GM19328 (cell line): ENCODE measurements around the gene CHAT.

Experiments used
- ATAC-seq: cut with Tn5 transposase; IDR thresholded peaks from one replicate; pipeline ENCODE4 v1.9.1; 2021; ENCODE audit warnings: mild to moderate bottlenecking, moderate library complexity; ENCODE audit not compliant: unreplicated experiment

The CHAT gene

DNA sequence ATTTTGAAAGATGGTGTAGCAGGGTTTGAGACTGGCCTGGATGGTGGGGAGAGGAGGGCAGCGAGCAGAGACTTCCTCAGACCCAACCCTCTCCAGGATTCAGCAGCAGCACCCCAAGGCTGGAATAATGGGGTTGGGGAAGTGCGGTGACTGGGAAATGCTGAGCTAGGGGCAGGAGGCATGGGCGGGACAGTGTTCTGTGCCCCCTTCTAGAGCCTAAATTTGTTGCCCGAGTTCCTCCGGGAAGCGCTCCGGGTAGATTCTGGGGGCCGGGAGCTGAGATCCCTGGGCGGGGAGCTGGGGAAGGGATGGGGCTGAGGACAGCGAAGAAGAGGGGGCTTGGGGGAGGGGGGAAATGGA lies at the start of gene CHAT:
Gene CHAT (plus strand): TSS at position 156 of the 360 bp plus-strand sequence. CDS start 153 bp downstream, at position 309.
- ATAC-seq = no peak

DNA sequence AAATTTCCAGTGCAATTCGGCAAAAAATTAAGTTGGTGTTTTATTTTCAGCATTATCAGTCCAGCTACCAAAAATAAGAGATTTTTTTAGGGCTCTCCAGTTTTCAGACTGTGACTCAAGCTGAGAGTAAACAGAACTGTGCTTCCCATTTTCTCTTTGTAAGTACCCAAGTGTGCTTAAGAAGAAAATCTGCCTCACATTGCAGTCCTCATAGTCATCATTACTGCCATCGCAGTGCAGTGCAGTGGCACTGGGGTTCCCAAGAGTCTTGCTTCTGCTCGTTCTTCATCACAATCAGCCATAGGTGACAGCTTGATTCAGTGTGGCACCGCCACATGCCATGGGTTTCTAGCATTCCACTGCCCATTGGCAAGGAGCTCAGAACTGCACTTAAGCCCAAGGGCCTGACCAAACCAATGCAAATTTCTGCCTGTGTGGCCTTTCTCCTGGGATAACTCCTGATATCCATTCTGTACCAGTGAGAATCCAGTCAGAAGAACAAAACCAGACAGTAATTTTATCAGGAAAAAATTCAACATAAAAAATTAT lies 49.3 kb upstream of the CHAT start:
- no peak for ATAC-seq

DNA sequence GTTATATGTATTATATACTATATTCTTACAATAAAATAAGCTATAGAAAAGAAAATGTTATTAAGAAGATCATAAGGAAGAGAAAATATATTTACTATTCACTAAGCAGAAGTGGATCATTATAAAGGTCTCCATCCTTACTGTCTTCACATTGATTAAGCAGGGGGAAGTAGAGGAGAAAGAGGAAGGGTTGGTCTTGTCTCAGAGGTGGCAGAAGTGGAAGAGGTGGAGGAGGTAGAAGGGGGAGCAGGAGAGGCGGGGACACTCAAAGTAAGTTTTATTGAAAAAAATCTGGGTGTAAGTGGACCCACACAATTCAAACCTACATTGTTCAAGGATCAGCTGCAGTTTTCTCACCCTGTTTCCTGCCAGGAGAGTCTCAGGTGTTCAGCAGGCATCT lies 46.0 kb upstream of the CHAT start:
- no peak for ATAC-seq

DNA sequence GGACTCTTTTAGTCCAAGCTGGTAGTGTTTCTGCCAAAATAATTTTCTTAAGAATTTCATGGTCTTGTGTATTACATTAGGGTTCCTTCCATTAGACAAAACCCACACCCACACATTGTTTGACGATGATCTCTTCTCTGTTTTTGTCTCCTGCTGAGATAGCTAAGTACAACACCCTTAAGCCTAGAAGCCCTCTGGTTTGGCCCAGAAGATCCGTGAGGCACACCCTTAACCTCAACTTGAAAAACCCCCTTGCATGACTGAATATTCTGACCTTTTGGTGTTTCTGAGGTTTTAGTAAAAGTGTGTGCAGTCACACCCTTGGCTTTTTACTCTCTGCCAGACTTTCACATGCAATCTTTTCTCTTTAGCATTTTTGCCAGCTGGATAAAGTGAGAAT lies 45.6 kb upstream of the CHAT start:
- ATAC-seq = peak; percentile 61

DNA sequence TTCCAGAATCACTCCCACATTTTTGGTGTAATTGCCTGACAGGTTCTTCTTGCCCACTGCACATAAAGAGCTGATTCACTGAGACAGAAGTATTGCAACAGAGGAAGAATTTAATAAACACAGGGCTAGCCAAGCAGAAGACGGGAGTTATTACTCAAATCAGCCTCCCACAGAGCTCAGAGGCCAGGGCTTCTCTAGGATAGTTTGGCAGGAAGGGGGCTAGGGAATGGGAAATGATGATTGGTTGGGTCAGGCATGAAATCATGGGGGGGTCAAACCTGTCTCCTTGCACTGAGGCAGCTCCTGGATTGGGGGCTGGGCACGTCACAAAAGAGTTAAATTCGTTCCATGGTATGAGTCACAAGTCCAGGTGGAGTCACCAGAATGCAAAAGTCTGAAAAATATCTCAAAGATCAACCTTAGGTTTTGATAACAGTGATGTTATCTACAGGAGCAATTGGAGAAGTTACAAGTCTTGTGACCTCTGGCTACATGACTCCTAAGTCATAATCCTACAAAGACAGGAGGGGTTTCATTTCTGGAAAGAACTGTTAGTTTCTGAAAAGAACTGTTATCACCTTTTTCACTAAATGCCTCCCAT lies 44.7 kb upstream of the CHAT start:
- ATAC-seq = no peak

DNA sequence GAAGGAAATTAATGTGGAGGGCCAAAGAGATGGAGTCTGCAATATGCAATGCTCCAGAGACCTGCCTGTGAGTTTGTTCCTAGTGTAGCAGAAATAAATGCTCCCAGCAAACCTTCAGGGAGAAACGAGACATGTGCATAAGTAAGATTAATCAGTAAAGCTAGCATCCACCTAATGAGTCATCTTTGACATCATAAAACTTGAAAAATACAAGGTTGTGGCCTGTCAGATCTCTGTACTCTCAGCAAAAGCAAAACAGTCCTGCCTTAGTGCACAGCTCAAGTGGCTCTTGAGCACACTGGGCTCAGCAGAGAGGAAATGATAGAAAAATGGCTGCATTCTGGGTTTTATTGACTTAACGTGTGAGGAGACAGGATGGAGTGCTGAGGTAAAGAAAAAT lies 42.4 kb upstream of the CHAT start:
- ATAC-seq = no peak

DNA sequence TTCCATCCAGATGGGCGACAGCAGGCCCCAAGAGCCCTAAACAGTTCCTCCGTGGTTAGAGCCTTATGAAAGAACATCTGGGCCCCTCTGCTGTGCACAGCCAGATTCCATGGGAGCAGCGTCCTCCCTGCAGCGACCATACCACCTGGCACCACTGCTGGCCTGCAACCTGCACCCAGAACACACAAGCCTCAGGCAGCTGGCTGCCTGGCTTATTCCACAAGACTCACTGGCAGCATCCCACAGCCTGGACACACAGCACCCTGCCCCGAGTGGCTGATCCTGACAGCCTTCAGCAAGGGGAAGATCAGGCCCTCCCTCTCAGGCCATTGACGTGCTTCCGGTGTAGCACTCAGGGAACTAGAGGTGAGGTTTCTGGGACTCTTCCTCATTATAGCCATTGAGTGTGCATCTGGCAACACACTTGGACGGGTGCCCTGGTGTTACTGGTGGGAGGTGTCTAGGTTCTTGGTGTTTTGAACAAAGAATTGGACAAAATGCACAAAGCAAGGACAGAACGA lies 41.2 kb upstream of the CHAT start:
- ATAC-seq = no peak

DNA sequence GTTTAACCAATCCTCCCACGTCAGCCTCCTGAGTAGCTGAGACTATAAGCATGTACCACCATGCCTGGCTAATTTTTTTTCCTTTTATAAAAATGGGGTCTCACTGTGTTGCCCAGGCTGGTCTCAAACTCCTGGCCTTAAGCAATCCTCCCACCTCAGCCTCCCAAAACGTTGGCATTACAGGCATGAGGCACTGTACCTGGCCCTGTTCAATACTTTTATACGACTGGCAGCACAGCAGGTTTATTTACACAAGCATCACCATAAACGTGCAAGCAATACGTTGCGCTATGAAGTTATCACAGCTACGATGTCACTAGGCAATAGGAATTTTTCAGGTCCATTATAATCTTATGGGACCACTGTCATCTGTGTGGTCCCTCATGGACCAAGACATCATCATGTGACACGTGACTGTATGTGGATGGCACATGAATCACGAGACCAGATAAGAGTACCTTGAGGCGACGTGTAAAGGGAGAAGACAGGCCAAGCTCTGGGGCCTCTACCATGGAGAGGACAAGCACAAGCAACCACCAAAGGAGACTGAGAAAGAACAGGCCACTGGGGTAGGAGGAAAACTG lies 38.3 kb upstream of the CHAT start:
- ATAC-seq = no peak

DNA sequence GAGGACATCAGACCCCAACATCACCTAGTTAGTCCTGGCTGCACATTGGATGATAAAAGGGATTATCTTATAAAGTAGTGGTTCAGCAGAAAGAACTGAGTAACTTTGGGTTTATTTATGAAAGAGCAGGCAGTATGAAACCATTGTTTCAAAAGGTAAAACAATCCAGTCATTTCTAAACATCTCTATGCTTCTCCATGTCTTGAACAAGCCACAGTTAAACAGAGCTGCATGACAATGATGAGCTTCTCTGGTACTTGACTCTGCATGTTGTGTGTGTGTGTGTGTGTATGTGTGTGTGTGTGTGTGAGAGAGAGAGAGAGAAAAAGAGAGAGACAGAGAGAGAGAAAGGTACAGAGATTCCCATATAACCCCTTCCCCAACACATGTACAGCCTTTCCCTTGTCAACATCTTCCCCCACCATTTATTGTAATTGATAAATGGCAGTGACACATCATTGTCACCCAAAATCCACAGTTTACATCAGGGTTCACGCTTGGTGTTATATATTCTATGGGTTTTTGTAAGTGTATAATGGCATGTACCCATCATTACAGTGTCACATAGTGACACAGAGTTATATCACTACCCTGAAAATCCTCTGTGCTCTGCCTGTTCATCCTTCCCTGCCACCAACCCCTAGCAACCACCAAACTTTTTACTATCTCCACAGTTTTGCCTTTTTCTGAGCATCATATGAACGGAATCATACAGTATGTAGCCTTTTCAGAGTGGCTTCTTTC lies 36.5 kb upstream of the CHAT start:
- ATAC-seq = no peak

DNA sequence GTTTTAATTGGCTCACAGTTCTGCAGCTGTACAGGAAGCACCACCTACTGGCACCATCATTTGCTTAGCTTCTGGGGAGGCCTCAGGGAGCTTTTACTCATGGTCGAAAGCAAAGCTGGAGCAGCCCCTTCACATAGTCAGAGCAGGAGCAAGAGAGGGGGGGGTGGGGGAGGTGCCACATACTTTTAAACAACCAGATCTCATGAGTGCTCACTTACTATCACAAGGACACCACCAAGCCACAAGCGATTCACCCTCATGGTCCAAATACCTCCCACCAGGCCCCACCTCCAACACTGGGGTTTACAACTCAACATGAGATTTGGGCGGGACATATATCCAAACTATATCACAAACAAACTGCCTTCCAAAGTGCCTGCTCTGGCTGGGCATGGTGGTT lies 35.4 kb upstream of the CHAT start:
- ATAC-seq = no peak

DNA sequence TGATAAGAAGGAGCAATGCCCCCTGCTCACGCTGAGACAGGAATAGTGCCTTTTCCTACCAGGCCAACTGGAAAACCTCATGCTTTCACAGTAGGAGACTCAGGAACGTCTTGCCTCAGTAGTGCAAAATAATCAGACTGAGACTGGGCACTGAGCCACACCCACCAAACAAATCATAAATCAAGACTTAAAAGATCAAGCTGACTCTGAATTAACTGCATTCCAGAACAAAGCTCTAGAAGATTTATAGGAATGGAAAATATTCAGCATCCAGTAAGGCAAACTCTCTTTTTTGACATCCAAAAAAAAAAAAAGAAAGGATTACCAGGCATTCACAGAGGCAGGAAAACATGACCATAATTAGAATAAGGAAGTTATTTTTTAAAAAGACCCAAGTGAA lies 34.2 kb upstream of the CHAT start:
- ATAC-seq = no peak

DNA sequence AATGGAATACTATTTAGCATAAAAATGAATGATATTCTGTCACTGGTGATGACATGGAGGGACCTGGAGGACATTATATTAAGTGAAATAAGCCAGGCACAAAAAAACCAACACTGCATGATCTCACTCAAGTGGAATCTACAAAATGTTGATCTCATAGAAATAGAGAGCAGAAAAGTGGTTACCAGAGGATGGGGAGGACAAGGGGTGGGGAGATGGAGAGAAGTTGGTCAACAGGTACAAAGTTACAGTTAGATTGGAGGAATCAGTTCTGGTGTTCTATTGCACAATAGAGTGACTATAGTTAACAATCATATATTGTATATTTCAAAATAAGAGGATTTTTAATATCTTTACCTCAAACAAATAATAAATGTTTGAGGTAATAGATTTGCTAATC lies 28.4 kb upstream of the CHAT start:
- ATAC-seq = no peak

DNA sequence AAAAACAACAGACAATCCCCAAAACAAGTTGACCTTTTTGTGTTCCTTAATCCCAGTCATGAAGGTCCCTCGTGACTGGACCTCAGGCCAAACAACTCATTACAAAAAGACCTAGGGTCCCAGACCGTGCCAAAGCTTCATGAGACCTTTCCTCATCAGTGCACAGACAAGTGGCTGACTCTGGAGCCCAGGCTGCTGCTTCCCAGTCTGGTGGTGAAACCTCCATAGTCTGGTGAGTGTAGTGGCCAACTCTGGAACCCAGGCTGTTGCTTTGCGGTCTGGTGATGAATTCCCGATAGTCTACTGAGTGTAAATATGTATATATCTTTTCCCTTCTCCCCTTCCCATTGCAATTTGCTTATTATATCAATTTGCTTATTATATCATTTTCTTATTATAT lies 25.9 kb upstream of the CHAT start:
- no peak for ATAC-seq

DNA sequence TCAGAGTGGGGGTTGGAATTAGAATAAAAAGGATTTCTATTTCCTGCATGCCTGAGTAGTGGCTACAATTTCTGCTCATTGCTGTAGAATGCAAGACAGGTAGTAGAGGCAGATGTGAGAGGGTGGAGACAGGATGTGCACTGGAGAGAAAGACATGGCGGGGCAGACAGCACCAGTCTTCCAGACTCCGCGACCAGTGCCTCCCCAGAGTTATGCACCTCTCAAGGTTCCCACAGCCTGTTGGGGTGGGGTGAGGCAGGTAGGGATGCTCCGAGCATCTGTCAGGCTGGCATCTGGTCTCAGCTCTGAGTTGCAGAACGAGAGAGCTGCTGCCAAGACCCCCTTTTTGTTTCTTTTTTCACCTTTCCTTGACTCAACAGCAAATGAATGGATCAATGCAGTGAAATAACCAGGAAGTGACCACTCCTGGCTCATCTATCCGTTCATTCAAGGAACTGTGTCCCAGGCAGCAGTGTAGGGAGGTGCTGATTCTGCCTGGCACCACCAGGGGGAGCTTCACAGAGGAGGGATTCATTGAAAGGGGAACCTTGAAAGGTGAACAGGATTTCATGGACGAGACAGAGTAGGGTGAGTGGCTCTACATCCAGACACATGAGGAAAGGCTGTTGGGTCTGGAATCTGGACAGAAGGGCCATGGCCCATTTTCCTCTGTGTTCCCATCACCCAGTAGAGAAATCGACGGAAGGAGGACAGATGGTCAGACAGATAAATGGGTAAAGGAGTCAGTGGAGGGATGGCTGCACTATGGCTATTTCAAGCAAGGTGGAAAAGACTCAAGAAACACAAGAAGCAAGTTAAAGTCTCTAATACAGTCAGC lies 20.9 kb upstream of the CHAT start:
- ATAC-seq = no peak

DNA sequence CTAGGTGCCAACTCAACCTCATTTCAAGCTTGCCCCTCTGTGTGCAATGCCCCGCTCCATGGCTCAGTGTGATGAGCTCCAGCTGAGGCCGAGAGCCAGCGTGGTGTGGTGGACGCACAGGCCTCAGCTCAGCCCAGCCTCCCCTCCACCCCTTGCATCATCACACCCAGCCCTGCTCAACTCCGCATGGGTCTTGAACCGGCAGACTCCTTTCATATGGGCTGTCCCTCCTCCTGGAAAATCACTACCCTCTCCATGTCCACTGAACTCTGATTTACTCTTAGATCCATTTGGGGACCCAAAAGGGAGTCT lies 20.3 kb upstream of the CHAT start:
- no peak for ATAC-seq

DNA sequence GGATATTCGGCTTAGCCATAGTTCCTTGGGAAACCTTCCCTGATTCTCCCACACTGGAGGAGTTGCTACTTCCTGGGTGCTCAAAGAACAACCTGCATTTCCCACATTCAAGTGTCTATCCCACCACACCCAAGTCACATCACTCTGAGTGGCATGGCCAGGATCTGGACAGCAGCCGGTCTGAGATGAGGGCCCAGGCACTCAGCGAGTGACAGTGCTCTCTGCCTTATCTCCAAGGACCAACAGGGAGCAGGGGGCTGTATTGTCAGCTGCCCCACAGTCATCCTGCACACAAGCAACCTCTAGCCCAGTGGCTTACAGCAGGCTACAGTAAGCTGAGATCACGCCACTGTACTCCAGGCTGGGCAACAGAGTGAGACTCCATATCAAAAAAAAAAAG lies 19.8 kb upstream of the CHAT start:
- no peak for ATAC-seq

DNA sequence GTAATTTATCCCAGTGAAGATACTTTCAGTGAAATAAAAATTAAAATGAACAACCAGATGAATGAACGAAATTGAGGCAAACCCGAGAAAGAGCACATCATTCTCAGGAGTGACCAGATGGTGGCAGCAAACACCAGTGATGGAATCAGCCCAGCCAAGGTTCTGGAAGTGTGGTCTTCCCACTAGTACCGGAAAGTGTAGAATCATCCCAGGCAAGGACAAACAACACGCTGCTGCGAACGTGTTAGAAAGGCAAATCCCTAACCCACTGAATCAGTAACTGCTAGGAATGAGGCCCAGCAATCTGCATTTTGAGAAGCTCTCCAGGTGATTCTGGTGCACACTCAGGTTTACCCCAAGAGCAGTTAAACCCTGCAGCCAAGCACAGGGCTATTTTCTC lies 19.2 kb upstream of the CHAT start:
- no peak for ATAC-seq

DNA sequence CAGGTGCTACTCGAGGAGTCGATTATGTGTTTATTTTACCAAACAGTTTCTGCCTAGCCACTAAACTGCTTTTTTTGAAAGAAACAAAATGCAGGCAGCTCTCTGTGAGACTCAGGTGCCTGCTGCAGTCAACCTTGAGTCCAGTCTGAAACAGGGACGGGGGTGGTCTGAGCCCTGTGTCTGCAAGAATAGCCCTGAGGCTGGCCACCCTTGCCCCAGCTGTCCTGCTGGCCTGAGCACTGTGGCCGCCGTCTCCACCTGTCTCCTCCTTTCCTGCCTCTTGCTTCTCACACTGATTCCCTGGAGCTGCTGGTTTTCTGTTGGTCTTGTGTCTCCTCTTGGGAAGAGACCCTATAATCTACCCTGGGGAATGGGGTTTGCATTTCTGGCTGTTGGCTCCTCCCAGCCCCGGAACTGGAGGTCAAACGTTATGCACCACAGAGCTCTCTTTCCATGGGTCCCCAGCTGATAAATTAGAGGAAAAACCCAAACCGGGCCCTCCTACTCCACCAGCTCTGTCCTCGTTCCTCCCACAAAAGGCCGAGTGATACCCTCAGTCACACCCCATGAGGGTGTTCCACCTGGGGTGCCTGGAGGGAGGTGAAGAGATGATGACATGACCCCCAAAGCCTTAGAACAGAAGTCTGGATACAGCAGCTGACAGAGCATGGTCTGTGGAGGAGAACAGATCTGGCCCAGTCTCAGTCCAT lies 18.7 kb upstream of the CHAT start:
- no peak for ATAC-seq

DNA sequence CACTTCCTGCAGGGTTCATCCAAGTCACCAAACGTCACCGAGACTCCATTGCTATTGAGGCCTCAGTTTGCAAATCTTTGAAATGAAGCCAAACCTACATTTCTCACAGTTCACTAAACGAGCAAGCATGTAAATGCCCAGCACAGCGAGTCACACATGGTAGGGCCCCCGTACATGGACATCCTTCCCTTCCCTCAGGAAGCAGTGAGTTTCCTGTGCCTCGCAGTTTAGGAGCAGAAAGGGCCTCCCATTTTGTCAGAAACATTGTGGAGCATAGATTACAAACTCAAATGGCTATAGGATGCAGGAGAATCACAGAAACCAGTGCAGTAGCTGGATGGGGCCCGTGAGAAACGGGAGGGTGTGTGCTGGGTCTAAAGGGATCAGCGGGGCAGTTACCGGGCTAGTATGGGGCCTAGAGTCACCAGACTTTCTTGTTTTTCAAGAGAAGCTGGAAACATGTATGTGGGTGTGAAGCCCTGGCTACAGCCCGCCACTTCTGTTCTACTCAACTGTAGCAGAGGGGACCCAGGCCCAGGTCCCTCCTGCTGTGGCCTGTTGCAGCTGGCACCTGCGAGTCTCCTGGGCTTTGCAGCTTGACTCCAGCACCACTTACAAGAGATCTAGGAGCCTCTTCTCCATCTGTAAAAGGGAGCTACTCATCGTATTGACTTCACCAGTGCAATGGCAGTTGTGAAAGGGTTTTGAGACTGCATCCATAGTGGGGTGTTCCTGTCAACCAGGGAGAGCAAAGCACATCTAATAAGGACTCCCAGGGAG lies 17.9 kb upstream of the CHAT start:
- no peak for ATAC-seq

DNA sequence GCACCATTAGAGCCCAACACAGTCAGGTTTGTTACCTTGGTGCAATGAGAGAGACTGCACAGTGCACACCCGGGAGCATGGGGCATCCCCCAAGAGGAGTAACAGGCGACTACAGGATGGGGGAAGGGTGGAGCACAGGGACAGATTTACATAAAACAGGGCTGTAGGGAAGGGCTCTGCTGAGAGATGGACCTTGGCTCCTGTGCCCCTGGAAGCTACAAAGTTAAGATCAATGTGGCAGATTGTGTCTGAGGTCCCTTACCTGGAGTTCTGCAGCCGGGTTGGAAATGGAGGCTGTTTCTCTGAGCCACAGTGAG lies 17.4 kb upstream of the CHAT start:
- ATAC-seq = no peak
